AG09309 (cell line): ENCODE measurements around the gene RALB.
A peak's percentile ranks its signal among the peaks of the same experiment; 100 is the strongest.

Experiments used
- DNase-seq: peaks from one replicate; pipeline ENCODE4 v3.0.0-alpha.2; 2010; ENCODE audit warnings: low read depth
- H3K4me3 ChIP-seq: 2 replicates; pipeline ENCODE4 v1.5.1; 2011; ENCODE audit warnings: mild to moderate bottlenecking, low read depth, low read length, moderate library complexity; ENCODE audit not compliant: control insufficient read depth
- TF ChIP-seq, protein P1 (sequence below): IDR thresholded peaks from 2 replicates; pipeline ENCODE4 v1.5.1; 2011; ENCODE audit warnings: mild to moderate bottlenecking, low read depth, low read length, inconsistent platforms; ENCODE audit not compliant: insufficient read depth, control insufficient read depth; ENCODE audit errors: missing control alignments

RALB gene

GRCh38 chr2:120252225-120253020, at the start of gene RALB:
Gene RALB, plus strand, starts transcription at chr2:120252852. Its CDS starts 25,813 bp downstream, at chr2:120278665.
- TF ChIP-seq, protein P1, sequence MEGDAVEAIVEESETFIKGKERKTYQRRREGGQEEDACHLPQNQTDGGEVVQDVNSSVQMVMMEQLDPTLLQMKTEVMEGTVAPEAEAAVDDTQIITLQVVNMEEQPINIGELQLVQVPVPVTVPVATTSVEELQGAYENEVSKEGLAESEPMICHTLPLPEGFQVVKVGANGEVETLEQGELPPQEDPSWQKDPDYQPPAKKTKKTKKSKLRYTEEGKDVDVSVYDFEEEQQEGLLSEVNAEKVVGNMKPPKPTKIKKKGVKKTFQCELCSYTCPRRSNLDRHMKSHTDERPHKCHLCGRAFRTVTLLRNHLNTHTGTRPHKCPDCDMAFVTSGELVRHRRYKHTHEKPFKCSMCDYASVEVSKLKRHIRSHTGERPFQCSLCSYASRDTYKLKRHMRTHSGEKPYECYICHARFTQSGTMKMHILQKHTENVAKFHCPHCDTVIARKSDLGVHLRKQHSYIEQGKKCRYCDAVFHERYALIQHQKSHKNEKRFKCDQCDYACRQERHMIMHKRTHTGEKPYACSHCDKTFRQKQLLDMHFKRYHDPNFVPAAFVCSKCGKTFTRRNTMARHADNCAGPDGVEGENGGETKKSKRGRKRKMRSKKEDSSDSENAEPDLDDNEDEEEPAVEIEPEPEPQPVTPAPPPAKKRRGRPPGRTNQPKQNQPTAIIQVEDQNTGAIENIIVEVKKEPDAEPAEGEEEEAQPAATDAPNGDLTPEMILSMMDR: no peak
- peak; percentile 88 for DNase-seq
- peak within 1 kb of the TSS; percentile 65 for H3K4me3 ChIP-seq

DNA sequence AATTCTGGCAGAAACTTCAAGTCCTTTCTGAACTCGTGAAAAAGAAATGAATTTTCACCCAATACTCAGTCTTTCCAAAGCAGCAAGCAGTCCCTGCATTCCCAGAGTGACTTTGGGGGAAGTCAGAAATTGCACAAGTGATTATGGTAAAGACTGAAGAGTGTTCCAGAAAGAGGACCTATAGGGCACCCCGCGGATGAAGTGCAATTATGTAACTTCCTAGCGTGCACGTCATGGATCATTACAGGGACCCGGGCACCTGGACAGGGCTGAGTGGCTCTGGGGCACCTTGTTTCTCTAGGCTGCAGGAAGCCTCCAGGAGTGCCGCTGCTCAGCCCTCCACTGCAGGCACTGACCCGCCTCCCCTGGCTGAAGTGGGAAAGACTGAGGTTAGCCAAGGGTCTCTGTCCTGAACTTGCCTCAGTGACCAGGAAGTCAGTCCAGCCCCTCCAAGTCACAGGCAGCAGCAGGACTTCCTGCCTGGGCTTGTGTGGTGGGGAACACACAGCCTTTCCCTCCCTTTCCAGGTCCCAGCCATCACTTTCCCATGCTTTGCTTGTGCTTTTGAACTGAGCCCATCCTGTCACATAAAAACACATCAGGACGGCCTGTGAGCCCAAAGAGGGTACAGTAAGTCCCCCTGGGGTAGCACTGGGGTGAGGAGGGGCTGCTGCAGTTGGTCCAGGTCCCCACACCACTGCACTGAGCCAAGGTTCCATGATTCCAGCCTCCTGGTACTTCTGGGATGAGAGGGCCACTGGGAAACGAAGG, 49.2 kb upstream of the RALB start:
- no peak for DNase-seq
- TF ChIP-seq, protein P1: no peak
- no peak overlapping the region for H3K4me3 ChIP-seq

DNA sequence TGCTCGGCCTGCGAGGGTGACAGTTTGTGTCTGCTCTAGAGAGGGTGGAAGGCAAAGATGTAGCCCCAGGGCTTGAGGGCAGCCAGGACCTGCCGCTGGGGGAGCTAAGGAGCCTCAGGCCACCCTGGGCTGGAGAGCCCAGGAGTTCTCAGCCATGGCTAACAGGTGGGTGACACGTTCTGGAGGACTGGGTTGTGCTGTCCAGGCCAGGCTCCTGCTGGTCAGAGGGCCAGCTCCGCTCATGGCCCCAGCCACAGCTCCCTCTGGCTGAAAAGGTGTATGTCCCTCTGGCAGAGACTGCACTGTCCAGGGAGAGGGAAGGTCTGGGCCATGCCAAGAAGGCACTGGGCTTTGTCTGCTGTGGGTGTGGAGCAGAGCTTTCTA, 48.6 kb upstream of the RALB start:
- DNase-seq: no peak
- no peak overlapping the region for H3K4me3 ChIP-seq
- TF ChIP-seq, protein P1: peak; percentile 21

DNA sequence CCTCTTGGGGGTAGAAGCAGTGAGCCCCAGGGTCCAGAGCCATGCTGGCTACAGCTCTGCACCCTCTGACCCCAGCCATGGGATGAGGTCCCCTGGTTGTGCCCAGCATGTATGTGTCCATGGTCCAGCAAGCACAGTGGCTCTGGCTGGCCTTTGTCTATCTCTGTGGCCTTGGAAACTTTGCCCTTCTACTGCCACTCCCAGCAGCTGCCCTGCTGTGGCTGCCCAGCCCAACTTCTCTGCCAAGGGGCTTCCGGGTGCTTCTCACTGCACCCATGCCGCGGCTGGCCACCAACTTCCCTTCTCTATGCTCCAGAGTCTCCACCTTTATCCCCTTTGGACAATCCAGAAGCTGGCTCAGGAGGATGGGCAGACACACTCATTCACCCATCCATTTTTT, 48.2 kb upstream of the RALB start:
- TF ChIP-seq, protein P1: no peak
- no peak for DNase-seq

GRCh38 chr2:120204945-120205670, 47.5 kb upstream of the RALB start:
- no peak for DNase-seq
- H3K4me3 ChIP-seq: no peak overlapping the region
- TF ChIP-seq, protein P1: no peak

More for the DNA sequence above, 48.2 kb upstream of the RALB start:
- no peak overlapping the region for H3K4me3 ChIP-seq

DNA sequence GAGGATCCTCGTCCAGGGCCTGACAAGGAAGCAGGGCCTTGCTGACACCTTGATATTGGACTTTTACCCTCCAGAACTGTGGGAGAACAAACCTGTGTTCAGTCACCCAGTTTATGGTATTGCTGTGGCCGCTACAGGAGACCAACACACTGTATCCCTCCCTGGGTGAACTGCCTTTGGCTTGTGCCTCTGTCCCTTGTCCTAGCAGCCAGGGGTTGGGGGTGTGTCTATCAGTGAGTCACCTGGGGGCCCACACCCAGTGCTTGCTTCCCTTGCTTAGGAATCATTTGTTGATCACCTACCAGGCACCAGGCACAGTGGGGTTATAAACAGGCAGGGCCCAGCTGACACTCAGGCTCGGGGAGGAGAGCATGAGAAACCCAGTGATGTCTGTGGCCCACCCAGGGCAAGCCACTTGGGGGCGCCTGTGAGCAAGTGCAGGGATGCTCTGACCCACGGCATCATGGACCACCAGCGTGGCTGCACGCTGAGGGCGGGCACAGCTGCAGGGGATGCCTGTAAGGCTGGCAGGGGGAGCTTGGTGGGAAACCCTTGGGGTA, 46.5 kb upstream of the RALB start:
- no peak for DNase-seq
- TF ChIP-seq, protein P1: peak; percentile 56
- H3K4me3 ChIP-seq: no peak overlapping the region
